CD4-positive, alpha-beta T cell treated with Interleukin-17A for 1 hour (primary cell): ENCODE results near the gene IGSF9B.

ENCODE experiments used
- DNase-seq: peaks from one replicate; pipeline ENCODE4 v3.0.0-alpha.2; 2020

The IGSF9B gene

DNA sequence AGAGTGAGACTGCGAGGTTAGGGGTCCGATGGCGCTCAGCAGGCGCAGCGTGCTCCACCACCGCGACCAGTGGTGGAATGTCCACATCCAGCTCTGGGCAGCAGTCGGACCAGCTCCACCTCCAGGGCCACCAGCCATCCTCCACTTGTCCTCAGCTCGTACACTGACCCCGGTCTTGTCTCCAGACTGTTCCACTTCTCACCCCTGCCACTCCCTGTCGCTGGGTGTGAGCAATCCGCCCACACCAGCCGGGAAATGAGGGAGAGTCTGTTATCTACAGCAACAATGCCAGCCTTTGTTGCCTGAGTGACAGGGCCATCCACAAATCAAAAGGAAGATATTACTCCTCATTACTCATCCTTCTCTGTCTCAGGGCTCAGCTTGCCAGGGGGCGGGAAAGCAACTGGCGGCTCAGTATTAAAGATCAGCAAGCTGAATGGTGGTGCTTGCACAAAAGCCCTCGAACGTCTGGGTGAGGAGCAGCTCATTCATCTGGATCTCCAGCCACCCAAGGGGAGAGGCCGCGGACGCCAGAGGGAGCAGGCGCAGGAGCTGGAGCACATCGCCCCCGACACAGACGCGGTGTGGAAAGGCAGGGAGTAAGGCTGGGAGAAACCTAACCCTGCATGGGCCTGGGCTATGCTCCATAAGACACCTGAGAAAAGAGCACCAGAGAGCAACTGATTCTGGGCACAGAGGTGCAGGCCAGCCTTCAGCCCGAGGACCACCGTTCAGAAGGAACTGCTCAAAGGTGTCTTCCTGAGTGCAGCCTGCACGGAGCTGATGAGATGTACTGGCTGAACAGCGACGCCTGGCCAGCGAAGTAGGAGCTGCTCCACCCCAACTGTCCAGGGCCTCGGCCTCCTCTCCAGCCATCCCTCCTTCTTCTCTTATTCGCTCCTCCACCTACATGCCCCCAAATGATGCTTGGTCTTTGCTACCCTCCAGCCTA is 21.9 kb downstream of the IGSF9B start:
- no peak for DNase-seq

DNA sequence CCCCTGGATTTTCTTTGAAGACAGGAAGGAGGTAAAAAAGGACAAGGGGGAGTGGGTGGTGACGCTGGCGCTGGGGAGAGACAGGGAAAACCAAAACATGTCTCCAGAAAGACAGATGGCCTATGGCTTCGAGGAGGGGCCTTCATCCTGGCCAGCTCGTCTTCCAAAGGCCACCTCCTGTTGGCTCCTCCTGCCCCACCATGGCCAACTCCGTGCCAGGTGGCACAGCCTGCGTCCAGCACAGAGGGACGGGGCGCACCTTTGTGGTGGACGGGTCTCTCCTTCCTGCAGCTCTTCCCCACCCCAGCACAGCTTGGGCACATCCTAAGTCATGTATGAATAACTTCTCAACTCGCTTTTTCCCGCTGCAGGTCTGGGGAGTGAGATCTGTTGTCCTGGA is 22.7 kb downstream of the IGSF9B start:
- DNase-seq, result no peak

DNA sequence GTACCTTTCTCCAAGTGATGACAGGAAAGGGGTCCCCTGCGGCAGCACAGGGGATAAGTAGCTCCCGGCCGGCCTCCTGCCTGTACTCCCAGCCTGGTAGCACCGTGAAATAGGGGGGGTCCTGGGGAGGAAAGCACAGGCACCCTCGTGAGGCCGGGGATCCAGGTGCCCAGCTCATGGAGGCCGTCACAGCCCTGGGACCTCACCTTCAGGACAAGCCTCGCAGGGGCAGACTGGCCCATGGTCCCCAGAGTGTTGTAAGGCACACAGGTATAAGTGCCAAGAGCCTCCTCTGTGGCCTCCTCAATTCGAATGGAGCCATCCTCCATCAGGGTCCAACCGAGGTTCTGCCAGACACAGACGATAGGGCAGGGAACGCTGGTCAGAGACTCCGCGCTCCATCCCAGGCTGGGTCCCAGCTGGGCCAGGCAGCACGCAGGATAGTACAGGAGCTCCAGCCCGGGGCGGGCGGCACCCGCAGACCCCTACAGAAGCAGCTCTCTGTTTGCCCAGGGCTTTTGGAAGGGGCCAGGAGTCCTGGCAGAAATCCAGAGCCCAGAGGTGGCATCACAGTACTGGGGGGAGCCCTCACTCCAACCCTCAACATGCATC is 25.2 kb downstream of the IGSF9B start:
- no peak for DNase-seq

DNA sequence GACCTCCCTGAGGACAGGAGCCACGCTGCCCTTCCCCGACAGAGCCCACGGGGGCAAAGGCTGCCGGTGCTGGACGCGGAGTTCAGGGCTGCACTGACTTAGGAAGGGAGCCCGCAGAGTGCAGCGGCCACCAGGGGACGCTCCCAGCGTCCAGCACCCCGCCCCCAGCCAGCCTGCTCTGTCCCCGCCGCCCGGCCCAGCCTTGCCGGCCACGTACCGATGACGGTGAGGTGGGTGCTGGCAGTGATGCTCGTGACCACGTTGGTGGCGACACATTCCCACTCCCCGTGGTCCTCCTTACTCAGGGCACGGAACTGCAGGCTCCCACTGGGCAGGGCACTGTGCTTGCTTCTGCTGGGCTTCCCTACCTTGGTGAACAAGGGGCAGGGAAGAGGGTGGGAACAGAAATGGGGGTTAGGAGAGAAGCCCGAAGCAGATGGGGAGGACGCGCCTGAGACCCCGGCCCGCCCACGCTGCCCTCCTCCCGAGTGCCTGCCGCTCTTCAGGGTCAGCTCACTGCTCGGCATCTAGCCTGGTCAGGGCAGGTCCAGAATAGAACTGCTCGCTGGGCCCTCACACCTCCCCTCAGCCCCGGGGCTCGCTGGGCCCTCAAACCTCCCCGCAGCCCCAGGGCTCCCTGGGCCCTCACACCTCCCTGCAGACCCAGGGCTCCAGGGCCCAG is 25.9 kb downstream of the IGSF9B start:
- no peak for DNase-seq

DNA sequence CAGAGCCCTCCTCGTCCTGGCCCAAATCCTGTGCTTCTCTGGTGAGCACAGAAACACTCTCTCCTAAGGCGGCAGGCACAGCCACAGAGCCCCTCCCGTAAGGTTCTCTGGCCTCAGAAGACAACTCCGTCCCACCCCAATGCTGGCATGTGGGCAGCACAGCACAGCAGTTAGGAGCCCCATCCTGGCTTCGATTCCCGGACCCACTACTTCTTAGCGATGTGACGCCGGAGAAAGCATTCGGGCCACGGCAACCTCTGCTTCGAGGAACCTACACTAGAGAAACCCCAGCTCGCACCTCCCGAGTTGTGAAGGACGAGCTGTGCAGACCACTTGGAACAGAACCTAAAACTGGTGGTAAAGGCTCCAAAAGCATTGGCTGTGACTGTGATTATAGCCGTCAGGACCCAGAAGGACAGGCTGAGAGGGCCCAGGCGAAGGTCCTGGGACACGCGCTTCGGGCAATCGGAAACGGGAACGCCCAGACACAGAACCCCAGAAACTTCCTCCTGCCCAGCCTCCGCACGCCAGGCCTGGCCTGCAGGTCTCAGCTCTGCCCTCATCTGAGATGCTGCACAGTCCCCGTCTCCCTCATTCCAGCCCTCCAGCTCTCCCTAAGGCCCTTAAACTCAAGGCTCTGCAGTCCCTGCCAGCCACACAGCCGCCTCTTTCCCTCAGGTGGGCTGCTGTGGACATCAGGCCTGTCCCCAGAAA is 26.6 kb downstream of the IGSF9B start:
- DNase-seq, result no peak

DNA sequence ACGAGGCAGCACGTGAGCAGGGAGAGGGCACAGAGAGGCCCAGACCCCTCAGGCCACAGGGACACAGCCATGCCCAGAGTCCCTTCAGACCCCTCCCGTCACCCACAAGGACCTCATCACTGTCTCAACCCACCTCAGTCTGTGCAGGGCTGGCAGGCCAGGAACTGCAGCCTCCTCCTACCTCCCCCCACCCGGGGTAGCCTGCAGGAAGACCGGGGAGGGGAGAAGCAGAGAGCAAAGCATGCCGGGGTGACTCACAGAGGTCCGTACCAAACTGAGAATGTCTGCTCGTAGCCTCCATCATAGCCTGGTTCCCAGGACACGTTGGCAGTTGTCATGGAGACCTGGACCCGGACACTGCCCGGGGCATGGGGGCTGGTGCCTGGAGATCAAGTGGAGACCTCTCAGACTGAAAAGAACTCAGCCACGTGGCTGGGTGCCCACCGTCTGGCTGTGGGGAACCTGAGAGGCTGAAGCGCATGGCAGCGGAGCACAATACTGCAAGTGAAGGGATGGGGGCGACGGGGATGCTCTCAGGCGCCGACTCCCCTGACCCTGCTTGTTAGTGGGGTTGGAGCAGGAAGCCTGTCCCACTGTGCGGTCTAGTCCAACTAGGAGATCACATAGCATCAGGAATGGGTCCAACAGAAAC is 27.2 kb downstream of the IGSF9B start:
- no peak for DNase-seq

DNA sequence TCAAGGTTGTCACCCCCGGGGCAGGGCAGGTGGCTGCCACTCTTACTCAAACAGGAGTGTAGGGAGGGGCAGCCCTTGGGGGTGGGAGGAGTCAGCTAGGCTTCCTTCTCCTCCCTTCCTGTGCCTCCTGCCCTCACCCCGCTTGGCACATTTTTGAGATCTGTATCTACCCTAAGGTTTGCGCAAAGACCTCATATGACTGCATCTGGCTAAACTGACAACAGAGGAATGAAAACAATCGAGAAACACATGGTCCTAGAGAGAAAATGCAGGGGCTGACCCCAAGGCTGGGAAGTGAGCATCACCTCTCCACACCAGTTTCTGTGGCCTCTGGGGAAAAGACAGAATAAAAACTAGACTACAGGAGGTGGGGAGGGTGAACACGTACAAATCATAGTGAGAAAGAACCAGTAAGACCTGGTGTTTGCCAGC is 28.1 kb downstream of the IGSF9B start:
- peak; percentile 67 for DNase-seq

DNA sequence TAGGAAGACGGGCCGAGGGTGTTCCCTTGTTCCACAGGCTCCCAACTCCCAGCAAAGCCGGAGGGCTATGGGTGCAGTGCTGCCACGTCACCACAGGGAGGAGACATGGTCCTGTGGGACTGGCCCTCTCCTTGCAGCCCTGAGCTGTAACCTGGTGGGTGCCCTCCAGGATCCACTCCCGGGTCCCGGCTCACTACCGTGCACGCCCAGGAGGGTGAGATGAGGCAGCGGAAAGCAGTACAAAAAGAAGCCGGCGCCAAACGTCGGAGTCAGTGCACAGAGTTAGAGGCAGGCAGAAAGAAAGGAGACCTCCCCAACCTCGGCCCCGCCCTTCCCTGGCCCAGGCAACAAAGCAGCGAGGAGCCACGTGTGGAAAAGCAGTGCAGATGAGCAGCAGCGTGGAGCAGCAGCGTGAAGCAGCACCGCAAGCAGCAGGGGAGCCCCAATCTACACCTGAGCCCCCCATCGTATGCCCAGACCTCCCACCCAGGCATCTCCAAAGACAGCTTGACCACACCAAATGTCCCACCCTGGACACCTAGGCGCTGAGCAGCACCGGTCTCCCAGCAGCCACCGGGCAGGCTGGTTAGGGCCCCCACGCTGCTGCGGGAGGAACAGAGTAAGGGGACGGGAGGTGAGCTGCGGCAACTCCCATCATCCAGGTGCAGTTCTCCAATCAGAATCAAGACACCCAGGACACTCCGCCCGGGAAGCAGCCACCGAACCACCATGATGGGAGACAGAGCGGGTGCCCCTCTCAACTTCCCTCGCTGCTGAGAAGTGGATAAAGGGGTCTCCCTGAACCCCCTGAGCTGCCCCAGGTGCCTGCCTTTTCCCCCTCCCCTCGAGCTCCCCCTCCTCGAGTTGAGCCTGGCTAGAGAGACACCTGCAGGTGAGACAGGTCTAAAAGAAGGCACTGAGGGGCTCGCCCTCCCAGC is 28.8 kb downstream of the IGSF9B start:
- peak; percentile 73 for DNase-seq

DNA sequence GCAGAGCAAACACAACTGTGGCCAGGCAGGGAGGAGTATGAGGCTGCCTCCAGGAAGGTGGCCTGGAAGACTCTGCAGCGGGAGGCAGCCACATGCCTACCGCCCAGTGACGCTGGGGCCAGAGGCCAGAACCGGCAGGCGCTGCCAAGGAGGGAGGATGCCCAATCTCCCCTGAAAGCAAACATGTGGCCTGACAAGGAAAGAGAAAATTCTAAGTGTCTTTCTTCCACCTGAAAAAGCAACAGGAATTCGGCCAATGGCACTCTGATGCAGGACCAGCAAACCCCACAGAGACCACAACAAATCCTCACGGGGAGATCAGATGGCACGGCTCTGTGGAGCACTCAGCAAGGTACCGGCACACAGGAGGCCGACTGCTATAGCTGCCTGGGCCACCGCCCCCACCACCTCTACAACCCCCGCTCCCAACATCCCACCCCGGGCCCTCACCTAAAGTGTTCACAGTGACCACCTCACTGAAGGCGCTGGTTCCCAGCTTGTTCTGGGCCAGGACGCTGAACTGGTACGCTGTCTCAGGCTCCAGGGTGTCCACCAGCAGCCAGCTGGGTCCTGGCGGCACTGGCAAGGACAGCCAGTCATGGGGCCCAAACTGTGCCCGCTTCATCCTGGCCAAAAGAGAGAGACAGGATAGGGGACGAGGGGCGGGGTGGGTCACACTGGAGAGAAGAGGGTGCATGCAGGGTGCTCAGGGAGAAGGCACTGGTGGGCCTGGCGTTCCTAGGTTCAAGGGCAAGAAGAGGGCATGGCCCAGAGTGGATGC is 30.1 kb downstream of the IGSF9B start:
- no peak for DNase-seq

DNA sequence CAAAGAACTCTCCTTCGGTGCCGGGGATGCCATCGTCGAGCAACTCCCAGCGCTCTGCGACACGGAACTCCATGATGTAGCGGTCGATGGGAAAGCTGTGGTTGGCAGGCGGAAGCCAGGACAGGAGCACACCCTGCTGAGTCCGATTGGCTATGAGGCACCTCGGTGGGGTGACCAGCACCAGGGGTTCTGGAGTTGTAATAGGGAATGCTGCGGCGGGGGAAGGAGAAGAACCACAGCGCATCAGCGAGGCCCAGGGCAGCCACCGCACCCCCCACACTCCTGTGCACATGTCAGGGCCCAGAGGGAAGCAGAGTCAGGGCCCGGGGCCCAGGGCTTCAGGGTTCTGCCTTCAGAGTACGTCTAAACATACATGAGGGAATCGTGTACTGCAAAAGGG is 31.0 kb downstream of the IGSF9B start:
- no peak for DNase-seq

DNA sequence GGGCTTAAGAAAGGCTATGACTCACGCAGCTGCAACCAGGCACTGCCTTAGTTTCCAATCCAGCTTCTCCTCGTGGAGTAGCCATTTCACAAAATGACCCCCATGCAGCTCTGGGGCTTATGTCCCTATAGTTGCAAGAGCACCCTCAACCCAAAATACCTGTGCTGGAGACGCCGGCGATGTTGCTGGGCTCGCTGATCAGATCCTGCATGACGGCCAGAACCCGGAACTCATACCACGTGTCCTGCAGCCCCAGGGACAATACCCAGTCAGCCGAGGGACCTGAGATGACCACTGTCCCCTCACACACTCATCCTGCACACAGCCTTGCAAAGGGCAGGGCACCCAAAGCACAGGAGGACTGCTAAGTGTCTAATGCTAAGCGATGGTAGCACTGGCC is 32.1 kb downstream of the IGSF9B start:
- no peak for DNase-seq

DNA sequence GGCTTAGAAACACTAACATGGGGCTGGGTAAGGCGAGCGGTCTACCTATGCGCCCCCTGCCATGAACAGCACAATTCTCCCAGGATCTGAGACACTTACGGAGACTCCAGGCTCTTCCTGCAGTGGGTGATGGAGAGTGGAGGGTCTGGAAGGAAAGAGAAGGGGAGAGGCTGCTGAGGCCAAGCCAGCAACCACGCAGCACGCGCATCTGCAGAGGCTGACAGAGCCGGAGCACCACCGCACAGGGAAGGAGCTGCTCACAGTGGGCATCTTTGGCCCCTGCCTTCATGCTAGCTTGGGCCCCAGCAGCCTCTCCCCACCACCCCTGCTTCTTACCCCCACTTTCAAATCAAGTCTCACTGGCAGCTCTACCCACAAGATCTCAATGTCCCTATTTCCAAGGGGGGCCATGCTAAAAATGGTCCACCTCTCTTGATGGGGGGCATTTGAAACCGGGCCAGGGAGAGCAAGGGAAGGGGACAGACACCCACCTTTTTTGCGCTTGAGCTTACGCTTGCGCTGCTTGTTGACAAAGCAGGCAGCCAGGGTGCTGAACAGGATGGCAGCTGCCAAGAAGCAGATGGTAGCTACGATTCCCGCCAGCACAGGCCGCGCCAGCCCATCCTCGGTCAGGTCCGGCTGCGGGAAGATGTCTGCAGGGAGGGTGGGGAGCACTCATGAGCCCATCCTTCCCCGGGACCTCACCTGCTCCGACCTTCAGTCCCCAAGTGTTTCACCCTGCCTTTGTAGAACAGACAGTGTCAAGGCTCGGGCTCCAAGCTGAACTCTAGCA is 34.5 kb downstream of the IGSF9B start:
- DNase-seq, result no peak

DNA sequence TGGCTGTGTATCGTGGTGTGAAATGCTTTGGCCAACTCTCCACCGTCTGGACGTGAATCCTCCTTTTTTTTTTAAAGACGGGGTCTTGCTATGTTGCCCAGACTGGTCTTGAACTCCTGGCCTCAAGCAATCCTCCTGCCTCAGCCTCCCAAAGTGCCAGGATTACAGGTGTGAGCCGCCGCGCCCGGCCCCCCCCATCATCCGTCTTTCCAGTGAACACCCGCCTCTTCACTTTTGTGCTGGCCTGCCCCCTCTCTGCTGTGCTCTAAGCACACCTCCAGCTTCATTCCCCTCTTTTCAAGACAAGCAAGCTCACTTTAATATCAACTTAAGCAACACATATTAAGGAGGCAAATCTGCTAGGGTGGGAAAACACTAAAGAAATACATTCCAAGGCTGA is 35.3 kb downstream of the IGSF9B start:
- no peak for DNase-seq

DNA sequence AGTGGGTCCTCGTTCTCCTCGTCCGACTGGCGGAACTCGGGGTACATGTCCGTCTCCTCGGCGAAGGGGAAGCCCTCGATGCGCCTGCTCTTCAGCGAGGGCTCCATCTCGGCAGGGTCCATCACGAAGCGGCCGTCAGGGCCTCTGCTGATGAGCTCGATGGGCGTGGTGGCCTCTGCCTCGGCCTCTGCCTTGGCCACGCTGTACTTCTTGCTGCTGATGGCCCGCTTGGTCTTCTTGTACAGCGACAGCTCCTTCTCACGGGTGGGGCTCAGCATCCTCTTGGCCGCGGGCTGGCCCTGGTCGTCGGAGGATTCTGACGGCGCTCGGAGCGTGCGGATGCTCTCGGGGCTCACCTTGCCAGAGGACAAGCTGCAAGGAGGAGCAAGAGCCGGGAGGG is 35.7 kb downstream of the IGSF9B start:
- no peak for DNase-seq

DNA sequence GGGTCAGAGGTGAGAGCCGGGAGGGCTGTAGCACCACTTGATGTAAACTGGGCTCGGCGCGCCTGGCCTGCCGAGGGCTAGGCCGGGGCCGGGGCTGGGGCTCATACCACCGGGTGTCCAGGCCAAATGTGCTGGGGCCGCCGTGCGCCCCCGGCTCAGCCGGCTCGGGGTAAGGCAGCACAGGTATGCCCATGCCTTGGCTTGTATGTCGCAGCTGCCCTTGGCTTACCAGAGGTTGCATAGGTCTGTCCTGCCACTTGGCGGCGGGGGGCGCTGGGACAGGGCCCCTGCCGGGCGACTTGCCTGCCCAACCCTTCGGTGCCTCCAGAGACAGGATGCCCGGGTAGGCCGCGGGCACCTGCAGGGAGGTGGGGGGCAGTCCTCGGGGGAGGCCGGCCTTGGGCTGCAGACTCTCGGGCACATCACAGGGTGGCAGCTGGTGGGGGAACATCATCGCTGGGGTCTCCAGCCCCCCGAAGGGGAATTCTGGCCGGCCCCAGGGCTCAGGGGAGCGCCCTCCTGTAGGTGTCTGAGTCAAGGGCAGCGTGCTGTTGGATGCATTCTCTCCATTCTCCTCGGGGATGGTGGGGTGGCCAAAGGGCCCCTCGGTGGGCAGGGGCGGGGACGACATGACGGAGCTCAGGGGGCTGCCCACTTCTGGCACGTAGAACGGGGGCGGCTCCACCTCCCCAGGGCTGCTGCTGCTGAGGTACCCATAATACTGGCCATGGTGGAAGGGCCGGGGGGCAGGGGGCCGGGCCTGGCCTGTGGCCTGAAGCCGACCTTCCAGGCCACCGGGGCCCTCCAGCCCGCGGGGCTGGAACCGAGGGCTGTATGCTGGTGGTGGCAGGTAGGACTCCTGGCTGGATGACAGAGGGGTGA is 36.4 kb downstream of the IGSF9B start:
- DNase-seq, result no peak

DNA sequence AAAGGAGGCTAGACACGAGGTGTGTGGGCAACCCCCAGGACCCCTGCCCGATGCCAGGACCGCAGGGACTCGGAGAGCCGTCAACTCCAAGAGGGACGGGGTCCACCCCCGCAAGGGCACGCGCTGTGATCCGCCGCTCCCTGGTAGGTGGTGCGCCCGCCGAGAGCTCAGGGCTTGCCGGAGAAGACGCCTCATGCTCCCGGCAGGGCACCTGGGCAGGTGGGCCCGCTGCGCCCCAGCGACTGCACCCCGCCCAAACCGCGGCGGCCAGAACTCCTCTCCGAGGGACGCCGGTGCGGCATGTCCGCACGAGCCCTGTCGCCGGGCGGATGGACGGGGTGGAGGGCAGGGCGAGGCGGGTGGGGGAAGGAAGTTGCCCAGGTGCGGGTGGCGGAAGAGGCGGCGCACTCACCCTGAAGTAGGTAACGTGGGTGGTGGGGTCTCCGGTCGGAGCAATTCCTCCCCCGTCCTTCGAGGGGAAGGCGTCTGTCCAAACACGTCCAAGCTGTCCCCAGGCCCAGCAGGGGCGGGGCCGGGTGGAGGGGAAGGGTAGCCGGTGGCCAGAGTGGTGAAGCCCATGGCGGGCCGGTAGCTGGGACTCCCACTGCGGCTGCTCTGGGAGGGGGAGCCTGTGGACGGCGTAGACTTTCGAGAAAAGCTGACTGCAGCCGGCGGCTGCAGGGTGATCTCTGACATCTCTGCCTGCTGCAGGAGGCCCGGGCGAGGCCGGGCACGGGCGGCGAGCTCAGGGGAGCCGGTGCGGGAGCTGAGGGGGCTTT is 37.2 kb downstream of the IGSF9B start:
- no peak for DNase-seq

DNA sequence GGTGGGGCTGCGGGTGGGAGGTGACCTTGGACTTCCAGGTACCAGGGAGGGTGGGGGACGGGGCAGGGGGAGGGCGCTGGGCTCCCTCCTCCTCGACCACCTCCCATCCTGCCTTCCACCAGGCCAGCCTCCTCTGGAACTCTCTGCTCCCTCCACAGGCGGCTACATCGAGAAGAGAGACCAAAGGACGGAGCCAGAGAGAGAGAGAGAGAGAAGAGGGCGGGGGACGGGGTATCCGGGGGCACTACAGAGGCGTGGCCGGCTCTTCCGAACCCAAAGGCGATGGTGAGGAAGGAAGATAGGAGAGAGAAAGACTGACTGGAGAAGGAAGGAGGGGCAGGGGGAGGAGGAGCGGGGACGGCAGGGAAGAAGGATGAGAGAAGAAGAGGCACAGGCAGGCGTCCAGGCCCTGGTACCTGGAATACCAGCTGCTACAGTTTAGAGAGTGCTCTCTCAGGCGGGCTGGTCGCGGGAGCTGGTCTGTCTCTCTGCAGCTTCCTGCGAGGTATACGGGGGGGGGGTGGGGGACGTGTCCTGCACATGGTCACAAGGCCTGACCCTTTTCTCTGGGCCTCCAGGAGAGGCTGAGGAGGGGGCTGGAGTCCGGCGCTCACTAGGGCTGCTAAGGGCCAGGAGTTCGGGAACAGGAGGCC is 38.0 kb downstream of the IGSF9B start:
- DNase-seq, result no peak
